Brain microvascular endothelial cell (primary cell): Measurements from ENCODE around the gene MDFI.

Source experiments
- DNase-seq: peaks from one replicate; pipeline ENCODE4 v3.0.0-alpha.2; 2020
- H3K27ac ChIP-seq: fragments of 250-450 bp; sonication (Bioruptor Pico); 2 replicates; pipeline ENCODE4 v1.5.1; 2020; ENCODE audit warnings: mild to moderate bottlenecking, moderate library complexity
- H3K27me3 ChIP-seq: fragments of 250-450 bp; sonication (Bioruptor Pico); replicated peaks from 2 replicates; pipeline ENCODE4 v1.5.1; 2020; ENCODE audit warnings: mild to moderate bottlenecking
- H3K36me3 ChIP-seq: fragments of 250-450 bp; sonication (Bioruptor Pico); replicated peaks from 2 replicates; pipeline ENCODE4 v1.5.1; 2020; ENCODE audit warnings: mild to moderate bottlenecking
- H3K4me3 ChIP-seq: 2 replicates; pipeline ENCODE4 v1.5.1; 2011; ENCODE audit warnings: low read depth, mild to moderate bottlenecking, control low read depth, low read length, moderate library complexity
- CTCF ChIP-seq: IDR thresholded peaks from 2 replicates; pipeline ENCODE4 v1.5.1; 2011; ENCODE audit warnings: low read depth, mild to moderate bottlenecking, moderate library complexity, low read length, control low read depth, inconsistent platforms; ENCODE audit errors: missing control alignments
- in situ Hi-C: cut with HindIII; loops from 2 replicates; pipeline ENCODE4 v1.10.0; 2017; ENCODE audit warnings: low sequenced_read_pairs, low pct_ligation_motif_present

The MDFI gene

GRCh38 chr6:41670703-41671360 lies 32.6 kb downstream of the MDFI start:
- in situ Hi-C loops: no loop called here

DNA sequence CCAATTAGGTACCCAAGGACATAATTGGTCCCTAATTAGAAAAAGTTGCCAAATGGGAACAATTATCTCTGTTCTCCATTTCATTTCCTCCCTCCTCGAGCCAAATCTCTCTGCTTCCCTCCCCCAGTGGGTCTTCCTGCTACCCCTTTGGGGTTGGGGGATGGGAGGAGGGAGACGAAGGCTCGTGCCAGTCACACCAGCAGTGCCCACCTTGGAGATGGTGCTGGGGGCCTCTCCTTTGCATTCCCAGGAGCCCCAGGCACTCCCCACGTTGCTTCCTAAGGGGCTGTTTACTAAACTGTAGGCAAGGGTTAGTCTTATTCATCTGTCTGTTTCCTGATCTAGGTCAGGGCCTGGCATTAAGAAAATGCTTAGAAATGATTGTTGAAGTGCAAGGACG lies 33.1 kb downstream of the MDFI start:
- peaks cover 7% of the 10 kb centered on the region for H3K27me3 ChIP-seq
- in situ Hi-C loops: no loop called here

More at GRCh38 chr6:41670703-41671360, 32.6 kb downstream of the MDFI start:
- no peak for DNase-seq
- TF ChIP-seq CTCF: no peak
- no peak overlapping the region for H3K27ac ChIP-seq
- no peaks in the 10 kb centered on the region for H3K36me3 ChIP-seq
- H3K27me3 ChIP-seq: peaks cover 7% of the 10 kb centered on the region
- no peak overlapping the region for H3K4me3 ChIP-seq

DNA sequence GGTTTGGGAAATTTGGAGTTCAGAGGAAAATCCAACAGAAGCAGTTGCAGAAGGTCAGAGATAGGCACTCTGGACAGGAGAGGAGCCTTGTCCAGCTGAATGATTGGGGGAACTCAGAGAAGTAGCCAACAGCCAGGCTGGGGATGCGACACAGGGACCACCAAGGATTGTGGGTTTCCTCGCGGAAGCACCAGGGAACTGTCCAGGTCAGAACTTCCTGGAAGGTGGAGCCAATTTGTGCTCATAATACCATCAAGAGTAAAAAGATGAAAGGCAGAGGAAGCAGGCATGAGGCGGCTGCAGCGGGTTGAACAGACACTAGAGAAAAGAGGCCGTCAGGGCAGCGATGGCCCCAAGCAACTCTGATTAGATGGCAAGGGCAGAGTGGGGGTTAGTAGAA lies 33.7 kb downstream of the MDFI start:
- DNase-seq: no peak
- Histone ChIP-seq H3K27ac (no peak overlapping the region), H3K36me3 (no peaks in the 10 kb centered on the region), H3K4me3 (no peak overlapping the region), H3K27me3 (peaks cover 7% of the 10 kb centered on the region)
- TF ChIP-seq CTCF: no peak
- in situ Hi-C loops: no loop called here

More for the DNA sequence above, 33.1 kb downstream of the MDFI start:
- DNase-seq: no peak
- Histone ChIP-seq H3K4me3 (no peak overlapping the region), H3K27ac (no peak overlapping the region), H3K36me3 (no peaks in the 10 kb centered on the region)
- TF ChIP-seq CTCF: no peak

DNA sequence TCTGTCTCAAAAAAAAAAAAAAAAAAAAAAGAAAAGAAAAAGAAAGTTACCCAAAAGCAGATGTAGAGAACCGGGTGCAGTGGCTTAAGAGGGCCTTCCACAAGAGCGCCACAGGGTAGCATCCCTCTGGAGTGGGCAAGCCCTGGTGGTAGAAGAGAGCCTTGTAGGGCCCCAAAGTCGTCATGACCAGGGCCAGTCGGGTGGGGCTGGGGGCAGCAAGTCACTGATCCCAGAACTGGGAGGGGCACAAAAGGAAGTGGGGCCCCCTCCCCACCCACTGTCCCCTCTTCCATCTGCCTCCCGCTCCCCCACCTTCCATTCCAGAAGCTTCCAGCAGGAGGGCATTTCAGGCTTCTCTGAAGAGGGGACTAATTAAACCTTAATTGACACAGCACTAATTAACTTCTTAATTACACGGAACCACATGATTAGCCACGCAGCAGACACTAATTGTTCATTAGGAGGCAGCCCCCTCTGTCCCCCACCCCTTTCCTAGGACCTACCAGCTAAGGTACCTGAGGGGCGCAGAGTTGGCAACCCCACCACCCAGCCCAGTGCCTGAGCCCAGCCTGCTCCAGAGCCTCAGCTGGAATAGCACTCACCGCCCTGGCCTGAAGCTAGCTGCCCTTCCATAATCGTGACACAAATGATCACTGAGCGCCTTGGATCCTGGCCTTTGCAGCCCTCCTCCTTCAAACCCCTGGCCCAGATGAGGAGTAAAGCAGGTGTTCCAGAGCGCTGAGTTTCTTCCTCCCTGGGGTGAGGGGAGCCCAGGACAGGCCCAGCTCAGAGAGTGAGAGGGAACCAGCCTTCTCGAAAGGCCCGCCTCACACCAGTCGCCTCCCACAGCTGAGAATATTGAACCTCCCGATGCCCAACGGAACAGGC lies 34.8 kb downstream of the MDFI start:
- in situ Hi-C loops: no loop called here
- no peak for TF ChIP-seq CTCF
- H3K4me3 ChIP-seq: no peak overlapping the region
- no peak for DNase-seq
- peaks cover 4% of the 10 kb centered on the region for H3K27me3 ChIP-seq
- H3K27ac ChIP-seq: no peak overlapping the region
- no peaks in the 10 kb centered on the region for H3K36me3 ChIP-seq

DNA sequence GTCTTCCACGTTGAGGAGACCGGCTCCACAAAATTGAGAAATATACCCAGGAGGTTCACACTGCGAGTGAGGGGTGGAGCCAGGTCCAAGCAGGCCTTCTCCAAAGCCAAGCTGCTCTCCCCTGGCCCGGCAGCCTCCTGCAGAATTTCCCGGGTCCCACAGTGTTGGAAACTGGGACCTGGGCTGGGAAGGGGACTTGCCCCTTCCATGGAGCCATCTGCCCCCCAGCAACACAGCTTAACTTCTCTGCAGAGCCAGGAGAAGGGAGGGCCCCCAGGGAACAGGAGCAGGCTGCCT lies 35.4 kb downstream of the MDFI start:
- Histone ChIP-seq H3K36me3 (no peaks in the 10 kb centered on the region), H3K27me3 (peaks cover 4% of the 10 kb centered on the region), H3K4me3 (no peak overlapping the region), H3K27ac (no peak overlapping the region)
- in situ Hi-C loops: no loop called here
- DNase-seq: no peak
- TF ChIP-seq CTCF: no peak
